Upper lobe of right lung (tissue), 1 donor: ENCODE results near the gene PROSER2. TPM values are rescaled to one million over a fixed set of nuclear protein-coding genes. Genes with fewer than 3 reads are reported as not detected.
"Not testable (repeated sequence)": the region's sequence is repeated elsewhere in the genome, so short reads cannot be mapped to it uniquely, and the experiment has no call there.

Source experiments
- ATAC-seq: fragments of 200-7000 bp; cut with Tn5 transposase; one replicate; pipeline ENCODE4 v1.9.1; 2020; ENCODE audit warnings: mild to moderate bottlenecking, moderate library complexity
- DNase-seq: peaks from one replicate; pipeline ENCODE4 v3.0.0-alpha.2; 2020
- H3K27ac ChIP-seq: fragments of 200-600 bp; one replicate; pipeline ENCODE4 v1.8.0; 2022
- H3K27me3 ChIP-seq: fragments of 200-600 bp; one replicate; pipeline ENCODE4 v1.8.0; 2022; ENCODE audit warnings: mild to moderate bottlenecking
- H3K36me3 ChIP-seq: fragments of 200-600 bp; one replicate; pipeline ENCODE4 v1.8.0; 2022
- H3K4me1 ChIP-seq: fragments of 200-600 bp; one replicate; pipeline ENCODE4 v1.8.0; 2022
- H3K4me3 ChIP-seq: fragments of 200-600 bp; one replicate; pipeline ENCODE4 v1.8.0; 2022; ENCODE audit warnings: mild to moderate bottlenecking
- H3K9me3 ChIP-seq: fragments of 200-600 bp; one replicate; pipeline ENCODE4 v1.8.0; 2022
- intact Hi-C: fragments of 100-400 bp; cut with DNase I; formaldehyde crosslinking; loops from one replicate; pipeline ENCODE4 v1.11.0; 2022
- total RNA-seq: library from RNA; stranded (reverse); fragmentation: NEBNext Ultra II Directional; extraction: Animal tissue kit (Norgen Biotek cat#: 25700); gene quantifications from one replicate; pipeline ENCODE4 v1.2.1, GENCODE V29; 2021
- TF ChIP-seq, protein P1 (sequence below): fragments of 200-600 bp; IDR thresholded peaks from one replicate; pipeline ENCODE4 v1.8.0; 2022; ENCODE audit warnings: antibody characterized with exemption
- donor health status: DM: no; HTN: yes; CAD: no; lungs with severe emphysema.

PROSER2 gene
- total RNA-seq, 1 donor from 2014 or later, result 33.3 TPM

DNA sequence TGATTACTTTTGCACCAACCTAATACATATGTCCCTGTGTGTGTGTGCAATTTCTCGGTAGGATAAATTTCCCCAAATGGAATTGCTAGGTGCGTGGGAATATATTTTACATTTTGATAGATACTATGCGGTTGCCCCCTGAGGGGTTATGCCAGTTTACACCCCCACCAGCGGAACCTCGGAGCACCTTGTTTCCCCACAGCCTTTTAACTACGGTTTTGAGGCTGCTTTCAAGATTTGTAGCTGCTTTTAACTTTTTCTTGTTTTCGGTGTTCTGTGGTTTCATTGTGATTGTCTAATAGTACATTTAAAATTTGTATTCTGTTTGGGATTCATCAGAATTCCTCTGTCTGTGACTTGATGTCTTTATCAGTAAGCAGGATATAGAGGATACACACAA lies 22.0 kb downstream of the PROSER2 start:
- no peak overlapping the region for H3K27ac ChIP-seq
- H3K4me3 ChIP-seq, result no peak overlapping the region
- H3K36me3 ChIP-seq, result peaks cover 4% of the 10 kb centered on the region
- peaks cover 8% of the 10 kb centered on the region for H3K4me1 ChIP-seq
- TF ChIP-seq, protein P1, sequence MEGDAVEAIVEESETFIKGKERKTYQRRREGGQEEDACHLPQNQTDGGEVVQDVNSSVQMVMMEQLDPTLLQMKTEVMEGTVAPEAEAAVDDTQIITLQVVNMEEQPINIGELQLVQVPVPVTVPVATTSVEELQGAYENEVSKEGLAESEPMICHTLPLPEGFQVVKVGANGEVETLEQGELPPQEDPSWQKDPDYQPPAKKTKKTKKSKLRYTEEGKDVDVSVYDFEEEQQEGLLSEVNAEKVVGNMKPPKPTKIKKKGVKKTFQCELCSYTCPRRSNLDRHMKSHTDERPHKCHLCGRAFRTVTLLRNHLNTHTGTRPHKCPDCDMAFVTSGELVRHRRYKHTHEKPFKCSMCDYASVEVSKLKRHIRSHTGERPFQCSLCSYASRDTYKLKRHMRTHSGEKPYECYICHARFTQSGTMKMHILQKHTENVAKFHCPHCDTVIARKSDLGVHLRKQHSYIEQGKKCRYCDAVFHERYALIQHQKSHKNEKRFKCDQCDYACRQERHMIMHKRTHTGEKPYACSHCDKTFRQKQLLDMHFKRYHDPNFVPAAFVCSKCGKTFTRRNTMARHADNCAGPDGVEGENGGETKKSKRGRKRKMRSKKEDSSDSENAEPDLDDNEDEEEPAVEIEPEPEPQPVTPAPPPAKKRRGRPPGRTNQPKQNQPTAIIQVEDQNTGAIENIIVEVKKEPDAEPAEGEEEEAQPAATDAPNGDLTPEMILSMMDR, result no peak
- intact Hi-C loops, result no loop called here
- H3K27me3 ChIP-seq, result no peaks in the 10 kb centered on the region
- DNase-seq (no peak), ATAC-seq (no peak)
- H3K9me3 ChIP-seq, result no peaks in the 10 kb centered on the region

DNA sequence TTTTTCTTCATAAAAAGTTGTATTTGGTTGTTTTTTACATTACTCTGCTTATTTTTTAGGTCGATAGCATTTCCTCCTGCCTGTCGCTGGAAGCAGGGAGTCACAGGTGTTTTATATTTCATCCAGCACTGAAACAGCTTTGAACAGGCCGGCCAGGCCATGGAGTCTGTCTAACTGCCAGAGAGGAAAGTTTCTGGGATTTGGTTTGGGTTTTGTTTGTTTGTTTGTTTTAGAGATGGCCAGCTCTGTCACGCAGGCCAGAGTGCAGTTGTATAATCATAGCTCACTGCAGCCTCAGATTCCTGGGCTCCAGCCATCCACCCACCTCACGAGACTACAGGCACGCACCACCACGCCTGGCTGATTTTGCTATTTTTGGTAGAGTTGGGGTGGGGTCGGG lies 23.4 kb downstream of the PROSER2 start:
- DNase-seq, result peak; percentile 31
- Histone ChIP-seq H3K36me3 (peaks cover 4% of the 10 kb centered on the region), H3K9me3 (no peaks in the 10 kb centered on the region), H3K27ac (no peak overlapping the region), H3K4me1 (peaks cover 8% of the 10 kb centered on the region), H3K4me3 (no peak overlapping the region), H3K27me3 (no peaks in the 10 kb centered on the region)
- ATAC-seq, result no peak
- intact Hi-C loops, result no loop called here
- TF ChIP-seq, protein P1, result no peak

DNA sequence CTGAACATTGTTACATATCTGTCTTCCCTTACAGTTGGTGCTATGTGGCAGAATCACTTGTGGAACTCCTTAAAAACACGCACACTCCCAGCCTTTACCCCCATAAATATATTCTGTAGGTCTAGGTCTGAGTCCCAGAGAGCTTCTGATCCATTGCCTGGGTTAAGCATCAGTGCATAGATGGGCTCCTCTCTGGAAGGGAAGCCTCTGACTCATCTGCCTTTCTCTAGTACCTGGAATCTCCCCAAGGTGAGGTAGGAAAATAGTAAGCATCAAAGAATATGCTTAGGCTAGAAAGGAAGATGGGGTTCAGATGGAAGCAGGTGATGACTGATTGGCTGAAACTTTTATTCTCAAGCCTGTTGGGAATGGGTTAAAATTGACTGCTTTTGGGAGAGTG lies 26.1 kb downstream of the PROSER2 start:
- Histone ChIP-seq H3K36me3 (peaks cover 21% of the 10 kb centered on the region), H3K9me3 (no peaks in the 10 kb centered on the region), H3K4me1 (peaks cover 8% of the 10 kb centered on the region), H3K4me3 (no peak overlapping the region), H3K27me3 (no peaks in the 10 kb centered on the region), H3K27ac (no peak overlapping the region)
- TF ChIP-seq, protein P1, result no peak
- no peak for DNase-seq
- no peak for ATAC-seq
- intact Hi-C loops, result no loop called here

DNA sequence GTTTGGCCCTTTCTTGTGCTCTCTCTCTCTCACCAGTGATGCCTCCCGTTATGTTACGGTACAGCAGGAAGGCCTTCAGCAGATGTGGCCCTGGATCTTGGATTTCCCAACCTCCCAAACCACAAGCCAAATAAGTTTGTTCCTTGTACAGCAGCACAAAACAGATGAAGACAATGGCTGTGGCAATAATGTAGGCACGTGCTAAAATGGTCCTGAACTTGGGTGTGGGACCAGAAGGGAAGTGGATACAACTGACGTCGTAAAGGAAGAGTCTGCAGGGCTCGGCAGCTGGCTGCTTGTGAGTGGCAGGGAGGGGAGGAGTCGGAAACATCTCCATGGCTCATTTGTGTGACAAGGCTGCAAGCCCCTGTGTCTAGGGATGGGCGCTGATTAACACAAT lies 26.8 kb downstream of the PROSER2 start:
- DNase-seq (peak; percentile 45), ATAC-seq (peak; percentile 85)
- Histone ChIP-seq H3K4me3 (no peak overlapping the region), H3K4me1 (peaks cover 8% of the 10 kb centered on the region), H3K9me3 (no peaks in the 10 kb centered on the region), H3K27ac (no peak overlapping the region), H3K27me3 (no peaks in the 10 kb centered on the region), H3K36me3 (peaks cover 22% of the 10 kb centered on the region)
- TF ChIP-seq, protein P1, result no peak
- intact Hi-C loops, result no loop called here

DNA sequence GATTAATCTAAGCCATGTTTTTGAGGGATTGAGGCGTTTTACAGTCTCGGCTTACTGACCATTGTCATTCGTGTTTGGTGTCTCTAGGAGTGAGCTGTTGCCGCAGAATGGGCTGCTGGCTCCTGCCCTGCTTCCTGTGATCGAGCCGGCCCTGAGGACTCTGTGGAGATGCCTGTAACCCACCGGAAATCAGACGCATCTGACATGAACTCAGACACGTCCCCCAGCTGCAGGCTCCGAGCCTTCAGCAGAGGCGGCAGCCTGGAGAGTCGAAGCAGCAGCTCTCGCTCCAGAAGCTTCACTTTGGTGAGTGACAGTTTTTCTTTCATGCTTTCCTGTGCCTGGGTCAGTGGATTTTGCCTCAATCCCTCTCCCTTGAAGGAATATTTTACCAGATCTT lies 28.8 kb downstream of the PROSER2 start:
- no peak for ATAC-seq
- Histone ChIP-seq H3K4me3 (no peak overlapping the region), H3K27ac (no peak overlapping the region), H3K4me1 (no peaks in the 10 kb centered on the region), H3K36me3 (peaks cover 22% of the 10 kb centered on the region), H3K9me3 (no peaks in the 10 kb centered on the region), H3K27me3 (no peaks in the 10 kb centered on the region)
- intact Hi-C loops, result no loop called here
- peak; percentile 44 for DNase-seq
- TF ChIP-seq, protein P1, result no peak

DNA sequence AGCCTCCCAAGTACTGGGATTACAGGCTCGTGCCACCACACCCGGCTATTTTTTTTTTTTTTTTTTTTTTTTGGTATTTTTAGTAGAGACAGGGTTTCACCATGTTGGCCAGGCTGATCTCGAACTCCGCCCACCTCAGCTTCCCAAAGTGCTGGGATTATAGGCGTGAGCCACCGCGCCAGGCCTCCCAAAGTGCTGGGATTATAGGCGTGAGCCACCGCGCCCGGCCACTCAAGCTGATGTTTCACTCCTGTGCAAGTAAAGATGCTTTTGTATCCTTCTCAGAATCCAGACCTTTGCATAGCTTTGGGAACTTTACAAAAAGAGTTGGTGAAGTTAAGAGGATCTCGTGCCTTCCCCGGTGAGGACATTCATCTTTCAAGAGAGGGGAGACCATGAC lies 29.5 kb downstream of the PROSER2 start:
- H3K4me3 ChIP-seq, H3K27ac ChIP-seq, ATAC-seq, intact Hi-C loops, H3K27me3 ChIP-seq, H3K4me1 ChIP-seq, H3K9me3 ChIP-seq: not testable (repeated sequence)
- peaks cover 22% of the 10 kb centered on the region for H3K36me3 ChIP-seq
- peak; percentile 17 for DNase-seq
